GM12891 (cell line): ENCODE results near the gene ENG.

Experiments
- DNase-seq: peaks from one replicate; pipeline ENCODE4 v3.0.0; 2011; ENCODE audit warnings: low spot score; ENCODE audit not compliant: insufficient read length
- FAIRE-seq: peaks from 2 replicates; lab custom pipeline; 2011; peaks lifted over from hg19 to GRCh38; lab: Jason Lieb, UNC
- PAX5 ChIP-seq: IDR thresholded peaks from 2 replicates; pipeline ENCODE4 v1.6.1; 2011; ENCODE audit warnings: low read length, moderate library complexity, mild to moderate bottlenecking; ENCODE audit not compliant: insufficient read depth, severe bottlenecking
- POLR2A ChIP-seq: IDR thresholded peaks from 2 replicates; pipeline ENCODE4 v1.6.1; 2011; ENCODE audit warnings: low read depth, low read length, control low read depth
- POLR2AphosphoS5 ChIP-seq: IDR thresholded peaks from 2 replicates; pipeline ENCODE4 v1.6.1; 2011; ENCODE audit warnings: low read depth, low read length, control low read depth
- POU2F2 ChIP-seq: IDR thresholded peaks from 2 replicates; pipeline ENCODE4 v1.6.1; 2011; ENCODE audit warnings: low read depth, mild to moderate bottlenecking, control low read depth, low read length, moderate library complexity
- SPI1 ChIP-seq: IDR thresholded peaks from 2 replicates; pipeline ENCODE4 v1.6.1; 2011; ENCODE audit warnings: low read depth, low read length, control low read depth
- TAF1 ChIP-seq: IDR thresholded peaks from 2 replicates; pipeline ENCODE4 v1.6.1; 2011; ENCODE audit warnings: low read depth, low read length, control low read depth

Gene ENG

GRCh38 chr9:127780126-127780885 lies 74.2 kb downstream of the ENG start:
- FAIRE-seq (no peak), DNase-seq (no peak)
- TF ChIP-seq PAX5 = no peak
- no peak for TF ChIP-seq POU2F2
- no peak for TF ChIP-seq SPI1
- no peak for TF ChIP-seq TAF1
- TF ChIP-seq POLR2AphosphoS5 = no peak
- TF ChIP-seq POLR2A = no peak

- no peak for DNase-seq
- TF ChIP-seq TAF1 (no peak), POU2F2 (no peak), SPI1 (no peak), POLR2AphosphoS5 (no peak)
- peak; percentile 85 for FAIRE-seq
These were observed 75.1 kb downstream of the ENG start for GRCh38 chr9:127779136-127779981.

- DNase-seq = no peak
- TF ChIP-seq POLR2A = no peak
- TF ChIP-seq POLR2AphosphoS5 = no peak
- no peak for TF ChIP-seq TAF1
- peak; percentile 11; the same call in 1 of the 2 replicates for TF ChIP-seq POU2F2
- TF ChIP-seq PAX5 = no peak
- TF ChIP-seq SPI1 = peak; percentile 90
- no peak for FAIRE-seq
These were observed 76.0 kb downstream of the ENG start, which contains the start of gene SH2D3C for GRCh38 chr9:127778280-127779135. Gene SH2D3C, minus strand, starts transcription at chr9:127778666. Its CDS starts 39 bp downstream, at chr9:127778627.

GRCh38 chr9:127777368-127777980 lies 77.0 kb downstream of the ENG start:
- no peak for FAIRE-seq
- DNase-seq = no peak
- no peak for TF ChIP-seq PAX5
- TF ChIP-seq SPI1 = no peak
- TF ChIP-seq POLR2AphosphoS5 = no peak
- no peak for TF ChIP-seq POLR2A
- TF ChIP-seq TAF1 = no peak
- no peak for TF ChIP-seq POU2F2

- DNase-seq (no peak), FAIRE-seq (peak; percentile 56)
- TF ChIP-seq POLR2AphosphoS5 (no peak), SPI1 (no peak), TAF1 (no peak), POLR2A (no peak), POU2F2 (no peak), PAX5 (no peak)
These were observed 77.6 kb downstream of the ENG start for GRCh38 chr9:127776924-127777289.

GRCh38 chr9:127776195-127776923 lies 78.1 kb downstream of the ENG start:
- peak; percentile 60 for DNase-seq
- FAIRE-seq = peak; percentile 75
- TF ChIP-seq TAF1 = 0 out of 2 replicates have a peak, but pooled peaks have one; percentile 7
- TF ChIP-seq POLR2AphosphoS5 = no peak
- no peak for TF ChIP-seq POU2F2
- TF ChIP-seq PAX5 = no peak
- peak; percentile 66 for TF ChIP-seq SPI1
- TF ChIP-seq POLR2A = no peak

- FAIRE-seq (no peak), DNase-seq (no peak)
- TF ChIP-seq TAF1 = no peak
- no peak for TF ChIP-seq SPI1
These were observed 80.5 kb downstream of the ENG start for GRCh38 chr9:127773981-127774380.

GRCh38 chr9:127773272-127773671 lies 81.2 kb downstream of the ENG start:
- DNase-seq (no peak), FAIRE-seq (no peak)
- TF ChIP-seq TAF1 (no peak), POLR2A (no peak), PAX5 (no peak), POLR2AphosphoS5 (no peak), SPI1 (no peak), POU2F2 (no peak)

- DNase-seq (no peak), FAIRE-seq (no peak)
- TF ChIP-seq POLR2A (no peak), TAF1 (no peak), POLR2AphosphoS5 (no peak), SPI1 (no peak), POU2F2 (no peak), PAX5 (no peak)
These were observed 81.9 kb downstream of the ENG start for GRCh38 chr9:127772603-127773002.
